Middle frontal gyrus (tissue), 1 donor: ENCODE results near the gene MAB21L1.

Experiments
- DNase-seq: peaks from one replicate; pipeline ENCODE4 v3.0.0-alpha.2; 2015; ENCODE audit warnings: low spot score; ENCODE audit errors: extremely low spot score

Gene MAB21L1

DNA sequence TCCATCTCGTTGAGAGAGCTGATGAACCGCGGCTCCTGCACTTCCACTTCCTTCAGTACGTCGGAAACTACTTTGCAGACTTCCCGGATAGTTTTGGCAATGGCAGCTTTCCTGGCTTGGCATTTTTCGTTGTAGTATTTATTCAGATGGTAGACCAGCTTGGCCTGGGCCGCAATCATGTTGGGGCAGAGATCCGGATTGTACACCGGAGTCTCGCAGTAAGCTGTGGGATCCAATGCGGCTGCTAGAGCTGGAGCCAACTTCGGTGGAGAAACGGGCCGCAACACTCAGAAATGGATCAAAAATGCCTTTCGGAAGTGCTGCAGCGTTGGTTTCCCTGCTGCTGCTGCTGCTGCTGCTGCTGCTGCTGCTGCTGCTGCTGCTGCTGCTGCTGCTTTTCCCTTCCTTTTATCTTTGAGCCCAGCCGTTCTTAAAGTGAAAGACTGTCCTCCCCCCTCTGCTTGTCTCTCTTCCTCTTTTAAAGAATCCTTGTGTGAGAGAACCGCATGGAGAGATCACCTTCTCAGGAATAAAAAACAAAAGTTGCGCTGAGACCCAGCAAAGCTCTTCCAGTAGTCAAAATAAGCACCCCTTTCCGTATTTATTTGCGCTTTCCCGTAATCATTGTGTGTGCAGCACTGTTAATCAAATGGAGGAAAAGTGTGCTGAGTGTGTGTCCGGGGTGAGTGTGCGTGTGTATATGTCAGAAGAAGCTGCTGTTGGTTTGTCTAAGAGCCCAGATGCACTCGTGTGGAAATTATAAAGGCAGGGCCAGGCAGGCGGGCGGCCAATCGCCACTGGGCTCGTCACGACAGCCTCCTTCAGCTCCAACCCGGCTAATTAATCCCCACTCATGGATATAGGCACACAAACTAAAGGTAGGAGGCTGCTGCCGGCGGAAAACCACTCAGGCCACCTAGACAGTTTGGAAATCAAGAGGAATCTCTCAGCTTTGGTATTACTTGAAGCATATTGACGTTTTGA is at the start of gene MAB21L1:
MAB21L1 (minus strand) TSS at position 730 of the 984 bp plus-strand sequence; CDS start at position 179, 551 bp downstream.
- DNase-seq = no peak

DNA sequence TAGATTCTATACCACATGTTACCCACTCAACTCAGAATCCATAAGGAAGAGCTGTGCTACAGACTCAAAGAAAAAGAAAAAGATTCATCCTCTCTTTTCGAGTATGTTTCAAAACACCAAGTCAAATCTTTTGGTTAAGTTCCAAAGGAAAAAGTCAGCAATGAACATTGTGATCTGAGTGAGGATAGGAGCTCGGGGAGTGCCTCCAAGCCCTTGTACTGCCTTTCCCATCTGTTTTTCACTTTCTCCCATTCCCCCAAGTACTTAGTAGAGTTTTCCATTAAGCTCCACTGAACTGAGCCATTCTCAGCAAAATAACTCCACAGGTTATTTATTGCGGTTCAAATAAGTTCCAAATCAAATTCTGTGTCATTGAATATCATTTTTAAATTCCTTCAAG is 47.7 kb upstream of the MAB21L1 start:
- DNase-seq = no peak

DNA sequence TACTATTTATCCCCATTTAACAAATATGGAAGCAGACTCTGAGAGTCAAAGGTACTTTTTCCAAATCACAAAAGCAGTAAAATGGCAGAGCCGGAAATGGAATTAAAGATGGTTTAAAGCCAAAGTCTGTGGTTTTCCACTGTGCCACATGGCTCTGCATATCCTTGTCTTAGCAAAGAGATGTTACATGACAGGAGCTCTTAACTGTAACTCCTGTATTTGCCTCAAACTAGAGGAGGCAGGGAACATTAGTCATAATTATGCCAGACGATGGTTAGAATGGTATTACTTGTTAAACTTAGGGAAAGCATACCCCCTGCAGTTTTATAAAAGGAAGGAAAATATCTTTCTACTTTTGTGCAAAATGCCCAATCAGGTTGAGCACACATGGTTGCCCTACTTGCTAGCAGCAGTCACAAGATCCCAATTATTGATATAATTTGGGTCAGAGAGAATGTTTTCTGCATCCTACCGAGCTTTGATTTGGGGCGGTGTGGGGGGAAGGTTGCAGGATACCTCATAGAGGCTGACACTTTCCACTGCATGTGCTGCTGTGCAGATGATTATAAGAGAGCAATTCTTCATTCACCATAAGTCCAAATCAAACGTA is 42.0 kb upstream of the MAB21L1 start:
- DNase-seq = no peak

DNA sequence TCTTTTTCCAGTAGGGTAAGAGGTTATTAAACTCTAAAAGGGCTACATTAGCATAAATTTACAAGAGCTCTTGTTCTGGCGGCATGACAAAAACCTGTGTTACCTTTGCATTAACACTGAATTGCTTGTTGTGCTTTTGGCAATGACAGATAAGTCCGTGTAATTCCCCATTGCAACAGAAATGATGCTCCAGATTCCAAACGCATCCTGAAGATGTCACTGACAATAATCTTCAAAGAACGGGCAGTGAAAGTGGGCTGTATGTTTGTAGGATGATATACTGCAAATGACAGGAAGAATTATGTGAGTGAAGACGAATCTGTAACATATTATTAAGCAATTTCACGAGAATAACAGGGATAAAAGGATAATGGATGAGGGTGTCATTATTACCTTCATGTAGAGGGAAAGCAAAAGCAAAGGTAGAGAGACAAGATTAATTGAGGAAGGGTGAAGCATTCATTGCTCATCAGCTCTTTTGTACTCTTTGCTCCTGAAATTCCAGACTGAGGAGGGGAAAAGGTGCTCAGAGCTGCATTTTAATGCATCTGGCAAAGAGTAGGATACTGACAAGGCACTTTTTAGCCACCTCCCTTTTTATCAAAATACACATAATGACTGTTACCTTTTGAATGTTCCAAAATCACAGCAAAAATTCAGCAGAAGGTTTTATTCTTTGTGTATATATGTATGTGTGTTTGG is 38.5 kb upstream of the MAB21L1 start:
- no peak for DNase-seq

DNA sequence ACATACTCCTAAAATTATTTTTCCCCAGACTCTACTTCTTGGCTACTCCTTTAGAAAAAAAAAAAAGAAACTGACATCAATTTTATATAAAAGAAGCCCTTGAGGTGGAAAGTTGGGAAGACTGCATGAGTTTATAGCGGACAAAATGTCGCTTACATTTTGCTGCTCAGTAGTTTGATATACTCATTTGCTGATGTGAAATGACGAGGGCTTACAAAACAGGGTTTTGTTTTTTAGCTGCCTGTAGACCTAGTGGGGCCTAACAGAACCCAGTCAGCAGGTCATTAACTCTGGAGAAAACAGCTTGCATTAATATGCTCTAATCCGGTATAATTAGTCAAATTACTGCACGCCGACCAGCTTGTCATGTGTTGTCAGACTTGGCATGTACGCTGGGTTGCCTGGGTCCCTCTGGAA is 37.6 kb upstream of the MAB21L1 start:
- no peak for DNase-seq

DNA sequence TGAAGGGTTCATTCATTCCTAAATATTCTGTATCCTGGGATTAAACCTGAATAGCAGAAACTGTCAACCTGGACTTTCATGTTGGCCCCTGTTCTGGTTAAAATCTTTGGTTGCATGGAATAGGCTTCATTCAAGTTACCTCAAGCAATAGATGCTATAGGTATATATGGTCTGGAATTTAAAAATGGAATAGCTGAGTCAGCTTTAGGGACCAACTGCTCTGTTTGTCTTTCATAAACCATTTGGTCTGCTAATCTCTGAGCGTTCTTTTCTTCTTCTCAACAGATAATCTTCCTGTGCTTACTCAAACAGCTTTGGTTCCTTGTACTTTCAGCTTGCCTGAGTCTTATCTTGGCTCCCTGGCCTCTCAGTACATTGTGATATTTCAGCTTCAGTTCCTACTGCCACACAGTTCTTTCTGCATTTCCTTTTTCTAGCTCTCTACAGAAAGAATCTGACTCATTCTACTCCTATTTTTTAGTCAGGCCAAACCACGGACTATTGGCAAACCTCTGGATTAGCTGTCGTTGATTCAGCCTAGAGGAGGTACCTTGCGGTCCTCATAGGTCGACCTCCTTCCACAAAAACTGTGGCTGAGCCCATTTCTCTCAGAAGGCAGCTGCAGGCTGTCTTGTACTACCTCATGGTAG is 35.9 kb upstream of the MAB21L1 start:
- no peak for DNase-seq

DNA sequence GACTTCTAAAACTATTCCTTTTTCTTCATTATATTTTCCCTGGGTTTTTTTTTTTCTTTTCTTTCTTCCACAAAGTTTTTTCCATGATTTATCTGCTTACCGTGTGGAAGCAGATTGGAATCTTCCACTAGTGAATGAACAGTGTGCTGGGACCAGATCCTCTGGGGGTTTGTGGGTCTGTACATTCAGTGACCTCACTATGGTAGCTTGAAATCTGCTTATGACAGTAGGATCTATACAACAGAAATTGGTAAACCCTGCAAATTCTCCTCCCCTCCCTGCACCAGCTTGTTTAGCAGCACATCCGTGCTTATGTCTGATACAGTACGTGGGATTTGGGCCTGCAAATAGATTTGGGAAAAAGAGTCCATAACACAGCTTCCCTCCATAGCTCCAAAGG is 26.0 kb upstream of the MAB21L1 start:
- no peak for DNase-seq

DNA sequence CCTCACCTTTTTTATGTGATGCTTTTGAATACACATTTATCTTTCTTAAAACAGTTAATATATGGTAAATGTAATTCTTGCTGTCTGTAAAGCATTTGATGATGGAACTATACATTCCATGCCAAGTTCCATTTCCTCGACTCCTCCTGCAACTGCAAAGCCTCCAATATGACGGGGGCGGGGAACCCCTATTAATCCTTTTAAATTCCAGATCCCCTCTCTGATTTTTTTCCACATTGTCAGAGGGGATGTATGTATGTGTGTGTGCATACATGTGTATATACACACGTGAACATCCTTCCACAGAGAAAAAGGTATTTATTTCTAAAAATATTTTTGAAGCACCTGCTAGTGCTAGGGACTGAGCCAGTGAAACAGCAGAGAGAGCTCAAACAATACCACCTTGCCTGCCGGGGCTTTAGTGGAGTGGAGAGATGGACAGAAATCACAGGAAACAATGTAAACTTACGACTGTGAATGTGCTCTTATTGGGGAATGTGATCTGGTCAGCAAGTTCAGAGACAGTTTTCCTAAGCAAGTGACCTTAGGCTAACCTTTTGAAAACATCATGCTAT is 25.3 kb upstream of the MAB21L1 start:
- no peak for DNase-seq

DNA sequence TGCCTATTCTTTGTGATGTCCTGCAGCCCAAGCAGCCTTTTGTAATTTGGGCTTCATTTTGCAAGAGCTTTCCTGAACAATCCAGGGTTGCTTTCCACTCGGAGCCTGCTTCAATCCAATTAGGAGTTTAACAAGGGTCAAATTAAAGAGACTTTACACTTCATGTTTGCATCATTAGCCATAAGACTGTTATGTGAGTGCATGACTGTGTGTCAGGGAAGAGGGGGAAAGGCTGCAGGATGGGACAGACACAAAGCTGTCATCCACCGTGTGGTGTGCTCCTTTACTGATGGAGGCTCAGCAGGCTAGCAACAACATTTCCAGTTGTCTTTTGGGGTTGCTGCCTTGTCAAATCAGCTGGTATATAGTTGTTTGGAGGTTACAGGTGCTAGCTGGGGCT is 23.7 kb upstream of the MAB21L1 start:
- no peak for DNase-seq

DNA sequence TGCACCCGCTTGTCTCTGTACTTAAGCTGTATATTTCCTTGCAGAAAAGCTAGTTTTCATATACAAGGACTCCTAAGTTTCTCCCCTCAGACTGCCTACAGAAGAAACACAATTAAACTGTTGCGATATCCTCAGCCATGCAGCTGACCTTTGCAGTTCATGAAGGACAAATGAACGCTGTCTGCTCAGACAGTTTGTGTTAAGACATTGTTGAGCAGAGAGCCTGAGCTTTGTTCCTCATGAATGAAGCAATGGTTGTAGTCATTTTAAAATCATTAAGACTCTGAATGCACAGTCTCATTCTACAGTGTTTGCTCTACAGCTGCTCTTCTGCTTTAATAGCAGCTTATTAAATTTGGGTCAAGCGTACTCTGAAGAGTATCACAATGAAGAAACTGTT is 23.2 kb upstream of the MAB21L1 start:
- no peak for DNase-seq

DNA sequence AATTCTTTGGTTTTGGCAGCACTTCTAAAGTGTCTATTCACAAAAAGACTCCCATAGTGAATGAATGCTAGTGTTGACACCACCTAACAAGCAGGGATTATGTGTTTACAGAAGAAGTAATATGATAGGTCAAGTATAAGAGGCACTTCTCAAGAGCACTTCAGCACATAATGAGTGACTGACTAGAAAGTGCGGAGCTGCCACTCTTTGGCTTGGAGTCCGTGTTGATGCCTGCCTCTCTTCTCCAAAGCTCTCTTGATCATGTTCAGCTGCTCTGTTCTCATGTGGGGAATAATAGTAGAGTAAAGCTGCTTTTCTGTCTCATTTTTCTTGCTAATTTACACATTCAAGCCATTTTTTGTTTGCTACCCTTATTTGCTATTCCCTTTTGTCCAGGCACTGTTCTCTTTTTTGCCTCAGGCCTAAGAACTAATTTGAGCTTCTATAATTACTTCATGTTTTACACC is 22.7 kb upstream of the MAB21L1 start:
- DNase-seq = no peak

DNA sequence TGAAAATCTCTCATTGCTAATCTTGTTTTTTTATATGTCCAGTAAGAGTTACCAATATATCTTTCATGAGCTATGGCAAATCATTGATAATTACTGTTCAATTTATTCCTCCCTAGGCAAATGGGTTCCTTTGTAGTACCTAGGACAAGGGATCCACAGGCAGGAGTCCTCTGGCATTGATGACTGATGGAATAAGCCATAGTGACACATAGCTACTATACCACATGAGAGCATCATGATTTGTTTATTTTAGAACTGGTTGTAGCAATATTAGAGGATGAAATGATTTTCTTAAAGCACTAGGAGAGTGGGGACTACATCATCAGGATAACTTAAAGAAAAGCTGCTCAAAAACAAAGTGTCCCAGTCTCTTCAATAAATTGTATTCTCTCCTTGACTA is 21.7 kb upstream of the MAB21L1 start:
- no peak for DNase-seq

DNA sequence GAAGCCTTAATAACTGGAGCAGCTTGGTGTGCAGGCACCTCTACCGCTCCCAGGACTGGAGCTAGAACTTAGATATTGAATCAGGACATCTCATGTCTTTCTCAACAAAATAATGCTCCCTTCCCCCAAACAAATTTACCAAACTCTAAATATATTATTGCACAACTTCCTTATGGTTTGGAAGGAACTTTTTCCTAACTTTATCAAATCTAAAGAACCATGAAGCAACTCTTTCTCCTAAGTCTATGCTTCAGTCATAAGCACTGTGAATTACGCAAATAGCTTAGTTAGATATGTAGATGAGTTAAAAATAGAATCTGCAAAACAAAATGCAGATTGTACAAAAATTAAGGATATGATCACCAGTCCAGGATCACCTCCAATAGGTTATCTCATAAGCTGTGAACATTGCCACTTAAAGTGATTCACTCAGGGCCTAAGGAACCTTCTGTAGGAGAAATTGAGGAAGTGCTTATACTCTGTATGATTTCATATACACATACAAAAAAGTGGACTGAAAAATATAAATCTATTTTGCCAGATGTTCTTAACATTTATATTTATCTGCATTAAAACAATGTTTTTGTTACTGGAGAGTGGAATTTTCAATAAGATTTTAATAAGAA is 20.4 kb upstream of the MAB21L1 start:
- no peak for DNase-seq

DNA sequence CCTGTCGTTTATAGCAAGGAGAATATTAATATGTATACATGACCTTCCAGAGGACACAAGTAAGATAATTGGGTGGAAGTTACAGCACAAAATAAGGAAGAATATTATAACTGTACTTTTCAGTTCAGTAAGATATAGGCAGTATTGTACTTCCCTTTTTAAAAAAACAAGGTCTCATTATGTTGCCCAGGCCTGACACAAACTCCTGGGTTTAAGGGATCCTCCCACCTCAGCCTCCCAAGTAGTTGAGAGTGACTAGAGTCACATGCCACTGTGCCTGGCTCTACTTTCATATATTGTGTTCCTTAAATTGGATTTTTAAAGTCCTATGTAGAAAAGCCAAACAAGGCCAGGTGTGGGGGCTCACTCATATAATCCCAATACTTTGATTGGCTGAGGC is 19.5 kb upstream of the MAB21L1 start:
- DNase-seq = no peak

DNA sequence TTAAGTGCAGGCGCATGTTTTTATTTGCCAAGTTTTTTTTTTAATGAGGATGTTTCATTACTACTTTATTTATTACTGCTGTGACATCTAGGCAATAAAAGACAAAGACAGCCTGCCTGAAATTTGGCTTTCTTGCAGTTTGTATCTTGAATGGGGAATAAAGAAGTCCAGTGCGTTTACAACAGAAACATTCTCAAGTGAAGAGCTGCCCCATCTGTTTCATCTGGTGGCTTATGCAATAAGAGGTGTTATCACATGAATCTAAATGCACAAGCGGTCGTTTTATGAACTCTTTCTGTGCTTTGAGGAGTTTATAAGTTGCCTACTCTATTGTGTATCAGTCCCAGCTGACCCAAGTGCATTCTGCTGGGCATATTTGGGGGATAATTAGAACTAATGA is 12.6 kb upstream of the MAB21L1 start:
- no peak for DNase-seq

DNA sequence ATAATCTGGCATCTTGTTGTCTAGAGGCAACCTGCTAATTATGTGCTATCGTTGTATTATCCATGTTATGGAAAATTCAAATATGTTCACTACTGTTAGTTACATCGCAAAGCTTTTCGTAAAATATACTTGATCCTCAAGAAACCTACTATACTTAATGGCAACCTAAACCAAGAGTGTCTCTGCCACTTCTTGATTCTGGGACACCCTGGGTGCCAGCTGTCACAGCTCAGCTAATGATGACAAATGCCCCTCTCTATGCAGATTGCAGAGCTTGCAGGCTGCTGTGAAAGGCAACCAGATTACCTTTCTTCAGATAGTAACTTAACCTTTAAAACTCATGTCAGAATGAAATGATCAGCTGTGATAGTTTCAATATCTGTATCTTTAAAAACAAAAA is 8.9 kb upstream of the MAB21L1 start:
- no peak for DNase-seq

DNA sequence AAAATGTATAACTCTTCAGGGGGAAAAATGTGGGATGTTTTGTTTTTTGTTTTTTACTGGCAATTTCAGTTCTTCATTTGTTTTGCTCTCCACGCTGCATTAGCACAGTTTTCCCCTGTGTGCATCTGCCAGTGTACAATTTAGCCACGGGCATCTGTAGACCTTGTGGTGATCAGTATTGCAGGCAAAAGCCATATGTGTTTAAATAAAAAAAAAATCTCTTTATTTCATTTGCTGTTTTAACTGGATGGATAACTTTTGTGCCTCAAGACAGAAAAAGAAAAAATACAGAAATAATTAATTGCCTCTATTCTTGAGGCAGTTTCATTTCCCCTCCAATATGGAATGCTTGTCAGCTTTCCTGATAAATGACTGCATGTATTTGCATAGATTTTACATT is 7.9 kb upstream of the MAB21L1 start:
- no peak for DNase-seq

DNA sequence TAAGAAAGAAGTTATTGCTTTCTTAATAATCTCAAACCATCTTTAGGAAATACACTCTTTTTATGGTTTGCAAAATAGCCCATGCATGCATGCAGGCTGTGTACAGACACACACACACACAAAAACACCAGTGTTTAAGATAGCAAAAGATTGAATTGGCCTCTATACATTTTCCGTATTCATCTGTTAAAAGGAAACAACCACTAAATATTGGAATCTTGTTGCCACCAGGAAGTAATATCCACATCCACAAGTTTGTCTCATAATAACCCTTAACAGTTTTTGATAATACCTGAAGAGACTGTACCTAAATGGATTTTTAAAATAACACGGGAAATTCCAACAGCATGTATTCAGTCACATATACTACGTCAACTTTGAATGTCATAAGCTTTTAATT is 7.3 kb upstream of the MAB21L1 start:
- no peak for DNase-seq

DNA sequence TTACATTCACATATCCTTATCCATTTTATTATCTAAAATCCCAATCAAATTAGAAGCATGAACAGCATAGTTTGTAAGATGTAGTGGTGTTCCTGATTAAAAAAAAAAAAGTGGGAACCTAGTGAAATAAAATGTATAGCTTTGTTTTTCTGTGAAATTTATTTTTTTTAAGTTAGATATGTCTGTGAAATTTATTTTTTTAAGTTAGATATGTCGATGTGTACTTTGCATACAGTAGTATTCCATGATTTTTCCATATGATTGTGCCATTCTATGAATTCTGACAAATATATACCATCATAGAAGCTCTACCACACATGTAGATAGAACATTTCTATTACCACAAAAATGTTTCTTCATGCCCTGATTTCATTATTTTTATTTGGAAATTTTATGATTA is 6.0 kb upstream of the MAB21L1 start:
- no peak for DNase-seq

DNA sequence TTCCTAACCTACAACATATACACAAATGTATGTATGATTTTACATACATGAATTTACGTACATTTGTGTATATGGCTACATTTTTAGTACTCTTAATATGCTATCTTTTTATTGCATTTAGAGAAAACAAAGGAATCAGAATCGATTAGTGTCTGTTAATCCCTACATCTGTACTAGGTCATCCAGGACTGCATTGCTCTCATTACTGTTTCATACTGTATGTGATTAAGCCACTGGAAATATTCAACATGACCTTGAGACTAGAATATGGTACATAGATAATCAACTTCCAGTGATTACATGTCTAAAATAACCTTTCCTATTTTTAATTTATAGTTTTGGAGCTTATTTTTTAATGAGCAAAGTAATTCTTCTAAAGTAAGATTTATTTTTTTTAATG is 5.3 kb upstream of the MAB21L1 start:
- DNase-seq = no peak

DNA sequence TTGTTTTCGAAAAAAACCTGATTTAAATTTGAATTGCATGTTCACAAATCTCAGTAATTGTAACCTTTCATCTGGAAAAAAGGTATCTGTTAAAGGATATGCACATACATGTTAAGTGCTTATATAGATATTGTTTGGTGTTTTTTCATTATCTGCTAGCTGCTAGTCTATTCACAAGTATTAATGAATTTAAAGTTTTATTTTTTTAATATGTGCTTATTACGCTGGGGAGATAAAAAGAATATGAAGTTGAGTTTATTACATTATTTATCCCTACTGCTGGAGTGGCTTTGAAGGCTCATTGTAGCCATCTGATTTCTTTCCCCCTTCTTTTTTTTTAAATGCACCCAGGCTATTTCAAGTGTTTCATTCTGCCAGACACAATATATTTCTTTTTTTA is 3.9 kb upstream of the MAB21L1 start:
- DNase-seq = no peak
